NT2/D1 (cell line): ENCODE results near the gene LRIT1.

Source experiments
- DNase-seq: peaks from one replicate; pipeline ENCODE4 v3.0.0-alpha.2; 2011; ENCODE audit warnings: low read depth, low spot score
- H3K27me3 ChIP-seq: 2 replicates; pipeline ENCODE4 v1.6.0; 2011; ENCODE audit warnings: mild to moderate bottlenecking; ENCODE audit not compliant: insufficient read length, insufficient read depth
- H3K36me3 ChIP-seq: 2 replicates; pipeline ENCODE4 v1.6.1; 2011; ENCODE audit warnings: mild to moderate bottlenecking, low read length, mixed read lengths; ENCODE audit not compliant: insufficient read depth, insufficient read length
- H3K4me1 ChIP-seq: 2 replicates; pipeline ENCODE4 v1.5.1; 2011; ENCODE audit not compliant: insufficient read depth, insufficient read length
- H3K4me3 ChIP-seq: 2 replicates; pipeline ENCODE4 v1.5.1; 2011; ENCODE audit warnings: low read depth; ENCODE audit not compliant: insufficient read length
- H3K9ac ChIP-seq: 2 replicates; pipeline ENCODE4 v1.6.0; 2011; ENCODE audit warnings: low read depth; ENCODE audit not compliant: insufficient read length
- H3K9me3 ChIP-seq: 2 replicates; pipeline ENCODE4 v1.5.1; 2011; ENCODE audit warnings: mild to moderate bottlenecking, low read length; ENCODE audit not compliant: insufficient read depth
- SUZ12 ChIP-seq: IDR thresholded peaks from 2 replicates; pipeline ENCODE4 v1.6.1; 2011; ENCODE audit not compliant: insufficient read length, insufficient read depth; ENCODE audit errors: extremely low read depth
- YY1 ChIP-seq: IDR thresholded peaks from 2 replicates; pipeline ENCODE4 v1.6.1; 2011; ENCODE audit not compliant: insufficient read length, insufficient read depth
- ZNF274 ChIP-seq: IDR thresholded peaks from 2 replicates; pipeline ENCODE4 v1.6.1; 2011; ENCODE audit warnings: mild to moderate bottlenecking, low read depth, low read length

LRIT1 gene

GRCh38 chr10:84197643-84198042 is 43.7 kb downstream of the LRIT1 start:
- H3K4me1 ChIP-seq = peaks cover 6% of the 10 kb centered on the region
- H3K9me3 ChIP-seq = no peaks in the 10 kb centered on the region
- TF ChIP-seq SUZ12 (no peak), YY1 (no peak), ZNF274 (no peak)
- H3K36me3 ChIP-seq = no peaks in the 10 kb centered on the region
- peaks cover 28% of the 10 kb centered on the region for H3K27me3 ChIP-seq
- no peak overlapping the region for H3K4me3 ChIP-seq
- no peak for DNase-seq
- no peak overlapping the region for H3K9ac ChIP-seq

GRCh38 chr10:84196941-84197340 is 44.4 kb downstream of the LRIT1 start:
- H3K9me3 ChIP-seq = no peaks in the 10 kb centered on the region
- H3K36me3 ChIP-seq = no peaks in the 10 kb centered on the region
- H3K4me3 ChIP-seq = no peak overlapping the region
- peaks cover 6% of the 10 kb centered on the region for H3K4me1 ChIP-seq
- peaks cover 28% of the 10 kb centered on the region for H3K27me3 ChIP-seq
- no peak for DNase-seq
- H3K9ac ChIP-seq = no peak overlapping the region
- TF ChIP-seq ZNF274 = no peak
- TF ChIP-seq YY1 = no peak
- TF ChIP-seq SUZ12 = no peak

GRCh38 chr10:84196083-84196482 is 45.3 kb downstream of the LRIT1 start:
- H3K9ac ChIP-seq = no peak overlapping the region
- no peak for DNase-seq
- no peak for TF ChIP-seq ZNF274
- TF ChIP-seq SUZ12 = no peak
- no peaks in the 10 kb centered on the region for H3K36me3 ChIP-seq
- H3K9me3 ChIP-seq = no peaks in the 10 kb centered on the region
- H3K4me3 ChIP-seq = no peak overlapping the region
- H3K27me3 ChIP-seq = peaks cover 28% of the 10 kb centered on the region
- H3K4me1 ChIP-seq = peaks cover 6% of the 10 kb centered on the region

- no peak for DNase-seq
Measured at GRCh38 chr10:84195044-84195830, 46.1 kb downstream of the LRIT1 start.

GRCh38 chr10:84194424-84195043 is 46.8 kb downstream of the LRIT1 start, which contains the start of gene CDHR1:
Gene CDHR1, plus strand, starts transcription at chr10:84194537. Its CDS starts 224 bp downstream, at chr10:84194761.
- no peak for TF ChIP-seq YY1
- no peak for TF ChIP-seq SUZ12
- no peak for TF ChIP-seq ZNF274
- Histone ChIP-seq H3K27me3 (peaks cover 28% of the 10 kb centered on the region), H3K9ac (peak within 1 kb of the TSS; percentile 83), H3K9me3 (no peaks in the 10 kb centered on the region), H3K4me1 (peaks cover 6% of the 10 kb centered on the region), H3K4me3 (peak within 1 kb of the TSS; percentile 53), H3K36me3 (no peaks in the 10 kb centered on the region)
- peak; percentile 25 for DNase-seq

More at GRCh38 chr10:84195044-84195830, 46.1 kb downstream of the LRIT1 start:
- Histone ChIP-seq H3K36me3 (no peaks in the 10 kb centered on the region), H3K4me3 (peak overlapping the region; percentile 53), H3K9ac (peak overlapping the region; percentile 83), H3K9me3 (no peaks in the 10 kb centered on the region), H3K4me1 (peaks cover 6% of the 10 kb centered on the region), H3K27me3 (peaks cover 28% of the 10 kb centered on the region)
- TF ChIP-seq ZNF274 = no peak
- TF ChIP-seq SUZ12 = no peak
- TF ChIP-seq YY1 = no peak

GRCh38 chr10:84193846-84194423 is 47.4 kb downstream of the LRIT1 start:
- H3K9ac ChIP-seq = peak overlapping the region; percentile 9
- DNase-seq = no peak
- H3K4me1 ChIP-seq = peaks cover 6% of the 10 kb centered on the region
- H3K36me3 ChIP-seq = no peaks in the 10 kb centered on the region
- TF ChIP-seq SUZ12 (no peak), ZNF274 (no peak), YY1 (no peak)
- H3K27me3 ChIP-seq = peaks cover 28% of the 10 kb centered on the region
- H3K4me3 ChIP-seq = peak overlapping the region; percentile 8
- no peaks in the 10 kb centered on the region for H3K9me3 ChIP-seq

GRCh38 chr10:84193327-84193726 is 48.0 kb downstream of the LRIT1 start:
- TF ChIP-seq ZNF274 = no peak

More at GRCh38 chr10:84193327-84193726, 48.0 kb downstream of the LRIT1 start:
- Histone ChIP-seq H3K4me1 (peaks cover 6% of the 10 kb centered on the region), H3K36me3 (no peaks in the 10 kb centered on the region), H3K4me3 (no peak overlapping the region), H3K27me3 (peaks cover 28% of the 10 kb centered on the region), H3K9ac (no peak overlapping the region), H3K9me3 (no peaks in the 10 kb centered on the region)
- no peak for DNase-seq
